GM18499 (cell line): ENCODE results near the gene SLC49A3.
"Not testable (repeated sequence)": the region's sequence is repeated elsewhere in the genome, so short reads cannot be mapped to it uniquely, and the experiment has no call there.

Source experiments
- ATAC-seq: cut with Tn5 transposase; IDR thresholded peaks from one replicate; pipeline ENCODE4 v1.9.1; 2021; ENCODE audit warnings: moderate number of reproducible peaks; ENCODE audit not compliant: insufficient read depth, unreplicated experiment

SLC49A3 gene

DNA sequence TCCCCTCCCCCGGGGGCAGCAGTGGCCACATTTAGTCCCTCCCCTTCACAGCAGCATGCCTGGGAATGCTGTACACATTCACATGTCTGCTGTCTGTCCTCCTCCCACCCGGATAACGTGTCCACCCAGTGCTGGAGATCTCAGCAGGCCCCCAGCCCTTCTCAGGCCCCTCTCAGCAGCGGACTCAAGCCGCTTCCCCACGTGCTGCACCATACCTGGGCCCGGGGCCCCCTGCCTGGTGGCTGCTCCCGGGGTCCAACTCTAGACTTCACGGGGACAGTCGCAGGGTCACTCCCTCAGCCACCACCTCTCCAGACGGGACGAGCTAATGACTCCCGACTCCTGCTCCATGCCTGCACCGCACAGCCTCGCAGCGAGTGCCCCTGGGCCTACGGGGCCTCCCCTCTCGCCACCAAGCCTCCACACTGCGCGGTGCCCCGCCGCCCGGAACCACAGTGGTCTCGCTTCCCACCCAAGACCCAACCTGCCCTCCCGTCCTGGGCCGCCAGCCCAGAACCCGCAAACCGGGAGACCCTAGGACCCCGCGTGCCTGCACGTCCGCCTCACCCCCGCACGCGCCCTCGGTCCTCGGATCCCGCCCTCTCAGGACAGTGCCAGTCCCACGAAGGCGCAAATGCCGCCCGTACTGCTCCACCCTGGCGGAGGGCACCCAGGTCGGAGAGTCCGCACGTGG lies 15.4 kb upstream of the SLC49A3 start:
- no peak for ATAC-seq

DNA sequence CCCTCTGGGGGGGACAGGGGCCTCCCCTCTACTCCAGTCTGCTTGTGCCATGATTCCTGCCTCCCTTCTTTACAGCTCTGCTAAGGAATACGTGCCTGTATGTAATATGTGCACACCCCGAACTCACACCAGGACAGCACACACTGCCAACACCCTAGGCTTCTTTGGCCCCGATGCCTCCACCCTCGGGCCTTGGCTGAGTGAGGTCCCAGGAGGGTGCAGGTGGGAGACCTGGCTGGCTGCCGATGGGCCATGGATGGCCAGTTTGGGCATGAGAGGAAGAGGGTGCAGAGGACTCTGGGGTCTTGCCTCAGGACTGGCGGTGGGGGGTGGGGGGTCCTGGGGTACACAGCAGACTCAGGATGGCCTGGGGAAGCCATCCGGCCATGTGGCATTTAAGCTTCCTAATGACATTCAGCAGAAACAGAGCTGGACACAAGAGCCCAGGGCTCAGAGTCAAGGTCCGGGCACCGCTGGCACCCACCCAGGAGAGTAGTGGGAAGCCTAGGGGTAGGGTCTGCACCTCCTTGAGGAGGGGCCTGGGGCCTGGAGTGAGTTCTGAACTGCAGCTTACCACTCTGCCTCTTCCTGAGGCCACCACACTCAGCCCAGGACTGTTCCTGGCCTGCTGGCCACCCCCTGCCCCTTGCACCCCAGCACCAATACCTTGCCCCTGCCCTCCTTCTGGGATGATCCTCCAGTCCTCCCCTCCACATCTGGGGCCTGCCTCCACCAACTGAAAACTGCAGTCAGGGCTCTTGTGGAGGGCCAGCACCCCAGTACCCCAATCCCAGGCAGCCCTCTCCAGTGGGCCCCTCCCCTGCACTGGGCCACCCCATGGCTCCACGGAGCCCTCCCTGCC lies 14.6 kb upstream of the SLC49A3 start:
- ATAC-seq, result no peak

DNA sequence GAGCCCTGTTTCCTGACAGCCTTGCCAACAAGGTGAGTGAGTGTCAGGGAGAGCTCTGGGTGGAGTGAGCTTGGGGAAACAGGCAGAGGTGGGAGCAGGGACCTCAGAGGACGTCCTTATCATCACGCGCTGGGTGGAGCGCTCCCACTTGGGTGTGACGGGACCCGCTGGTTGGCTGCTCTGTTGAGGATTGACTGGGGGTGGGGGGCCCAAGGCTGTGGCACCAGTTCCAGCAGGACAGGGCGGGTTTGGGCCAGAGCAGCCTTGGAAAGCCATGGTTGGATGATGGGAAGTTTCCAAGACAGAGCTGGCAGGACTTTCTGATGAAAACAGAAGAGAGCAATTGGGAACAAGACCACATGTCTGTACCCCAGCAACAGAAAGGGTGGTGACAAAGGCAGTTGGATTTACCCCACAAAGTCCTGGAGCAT lies 13.7 kb upstream of the SLC49A3 start:
- ATAC-seq, result no peak

DNA sequence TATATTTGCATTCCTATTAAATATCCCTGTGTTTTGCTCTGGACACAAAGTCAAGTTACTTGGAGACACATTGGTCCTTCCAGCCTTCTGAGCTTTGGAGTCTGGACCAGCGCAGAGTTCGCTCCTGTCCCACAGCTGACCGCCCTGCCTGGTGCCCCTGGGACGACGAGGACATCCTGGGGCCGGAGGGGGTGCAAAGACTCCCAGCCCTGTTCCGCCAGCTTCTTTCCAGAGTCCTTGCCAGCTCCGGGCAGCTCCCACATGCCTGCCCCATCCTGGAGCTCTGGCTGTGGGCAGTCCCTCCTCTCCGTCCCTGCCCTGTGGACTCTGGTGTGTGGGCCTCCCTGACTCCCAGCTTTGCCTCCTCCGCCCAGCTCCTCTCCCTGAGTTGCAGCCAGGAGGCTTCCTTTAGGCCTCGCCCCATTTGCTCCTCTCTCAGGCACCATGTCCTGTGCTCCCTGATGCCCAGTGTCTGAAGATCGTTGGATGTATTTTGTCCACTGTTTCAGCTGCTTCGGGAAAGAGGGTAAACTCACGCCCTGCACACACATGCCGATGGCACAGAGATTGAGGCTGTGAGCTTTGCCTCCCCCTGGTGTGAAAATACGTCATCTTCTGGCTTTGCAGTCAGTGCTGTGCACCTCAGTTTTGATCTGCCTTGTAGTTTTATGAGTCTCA lies 11.8 kb upstream of the SLC49A3 start:
- ATAC-seq, result no peak

DNA sequence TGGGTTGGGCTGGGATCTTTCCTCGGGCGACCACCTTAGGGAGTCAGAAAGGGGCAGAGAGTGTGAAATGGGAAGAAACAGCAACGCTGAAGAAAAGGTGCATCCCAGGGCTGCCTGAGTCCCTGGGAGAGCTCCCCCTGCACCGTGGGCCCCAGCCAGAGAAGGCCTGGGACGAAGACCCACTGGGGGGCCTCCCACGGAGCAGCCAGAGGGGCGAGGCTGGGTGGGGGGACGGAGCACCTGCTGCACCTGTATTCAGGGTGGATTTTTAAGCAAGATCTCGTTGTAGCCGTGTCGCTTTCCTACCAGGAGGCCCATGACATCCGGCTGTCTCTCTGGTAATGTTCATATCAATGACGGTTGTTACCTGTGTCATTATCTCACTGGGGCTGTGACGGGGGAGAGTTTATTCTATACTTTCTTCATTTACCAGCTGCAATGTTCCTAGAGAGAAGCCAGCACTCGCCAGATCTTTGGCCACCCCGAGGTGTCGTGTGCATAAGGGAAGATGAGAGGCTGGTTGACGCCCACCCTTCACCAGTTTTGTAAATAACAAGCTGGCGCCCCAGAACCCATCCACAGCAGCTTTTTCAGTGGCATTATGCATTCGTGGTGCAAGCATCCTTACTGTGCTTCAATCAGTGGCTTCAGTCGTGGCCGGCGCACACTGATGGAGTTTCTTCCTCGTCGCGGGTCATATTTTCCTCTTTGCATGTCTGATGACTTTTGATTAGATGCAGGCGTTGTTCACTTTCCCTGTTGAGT lies 11.0 kb upstream of the SLC49A3 start:
- no peak for ATAC-seq

DNA sequence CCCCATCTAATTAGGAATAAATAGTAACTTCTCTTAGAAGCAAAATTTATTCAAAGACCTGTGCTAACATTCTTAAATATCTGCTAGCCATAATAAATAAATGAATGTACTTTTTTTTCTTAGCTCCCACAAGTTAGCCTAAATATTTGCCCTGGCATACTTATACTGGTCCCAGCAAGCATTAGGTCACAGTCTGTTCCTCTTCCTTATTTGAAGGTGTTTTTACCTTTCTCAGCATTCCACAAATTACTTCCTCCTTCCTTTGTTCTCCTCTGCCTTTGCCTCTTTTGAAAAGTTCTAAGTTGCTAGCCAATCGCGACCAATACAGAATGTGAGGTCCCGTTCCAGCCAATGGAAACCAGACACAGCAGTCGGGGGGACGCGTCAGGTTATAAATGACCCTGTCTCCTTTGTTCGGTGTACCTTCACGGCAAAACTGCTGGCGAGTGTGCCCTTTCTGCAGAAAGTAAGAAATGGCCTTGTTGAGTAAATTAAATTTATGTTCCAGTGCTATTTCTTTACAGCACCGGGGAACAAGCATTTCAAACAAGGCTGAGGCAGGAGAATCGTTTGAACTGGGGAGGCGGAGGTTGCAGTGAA lies 5.5 kb upstream of the SLC49A3 start:
- ATAC-seq, result not testable (repeated sequence)

DNA sequence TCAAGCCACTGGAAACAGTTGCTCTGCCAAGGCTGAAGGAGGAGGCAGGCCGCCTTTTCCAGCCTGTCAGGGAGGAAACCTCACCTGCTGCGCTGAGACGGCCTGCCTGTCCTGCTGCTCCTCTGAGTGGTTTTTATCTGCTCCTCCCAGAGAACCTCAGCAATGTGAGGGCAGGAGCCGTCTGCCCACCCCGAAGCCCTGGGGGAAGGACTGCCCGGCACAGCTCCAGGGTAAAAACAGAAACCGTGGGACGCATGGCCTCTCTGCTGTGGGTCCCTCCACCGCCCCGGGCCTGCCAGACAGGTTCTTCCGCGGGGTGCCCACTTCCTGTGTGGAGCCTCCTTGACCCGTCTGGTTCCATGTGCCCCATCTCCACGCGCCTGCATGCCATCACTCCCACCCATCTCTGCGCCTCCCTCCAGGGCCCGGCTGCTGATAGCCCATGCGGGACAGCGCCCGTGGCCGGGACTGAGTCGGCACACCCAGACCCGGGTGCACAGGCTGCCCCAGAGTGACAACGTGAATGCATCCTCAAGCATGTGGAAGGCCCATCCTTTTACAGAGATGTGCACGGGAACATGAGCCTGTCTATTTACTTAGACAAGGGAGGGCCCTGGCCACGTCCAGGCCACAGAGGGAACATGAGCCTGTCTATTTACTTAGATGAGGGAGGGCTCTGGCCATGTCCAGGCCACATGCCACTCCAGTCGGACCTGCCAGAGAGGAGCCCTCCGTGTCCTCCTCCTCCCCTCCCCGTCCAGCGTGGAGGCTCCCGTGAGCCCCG lies 4.0 kb upstream of the SLC49A3 start:
- ATAC-seq, result no peak

DNA sequence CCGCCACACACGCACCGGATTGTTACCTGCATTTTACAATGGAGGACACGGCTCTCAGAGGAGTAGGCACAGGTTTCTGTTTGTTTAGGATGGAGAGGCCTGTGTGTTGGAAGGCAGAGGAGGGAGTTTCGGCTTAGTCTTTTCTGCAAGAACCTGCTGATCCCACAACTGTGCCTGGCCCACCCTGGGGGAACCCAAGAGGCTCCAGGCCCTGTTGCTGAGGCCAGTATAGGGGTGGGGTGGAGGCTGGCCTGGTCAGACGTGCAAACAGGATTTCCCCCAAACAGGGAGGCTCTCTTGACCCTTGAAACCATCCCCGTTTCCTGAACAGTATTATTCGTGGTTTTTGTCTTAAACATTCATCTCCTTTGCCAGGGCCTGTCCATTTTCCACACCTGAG lies 772 bp upstream of the SLC49A3 start:
- ATAC-seq, result no peak

DNA sequence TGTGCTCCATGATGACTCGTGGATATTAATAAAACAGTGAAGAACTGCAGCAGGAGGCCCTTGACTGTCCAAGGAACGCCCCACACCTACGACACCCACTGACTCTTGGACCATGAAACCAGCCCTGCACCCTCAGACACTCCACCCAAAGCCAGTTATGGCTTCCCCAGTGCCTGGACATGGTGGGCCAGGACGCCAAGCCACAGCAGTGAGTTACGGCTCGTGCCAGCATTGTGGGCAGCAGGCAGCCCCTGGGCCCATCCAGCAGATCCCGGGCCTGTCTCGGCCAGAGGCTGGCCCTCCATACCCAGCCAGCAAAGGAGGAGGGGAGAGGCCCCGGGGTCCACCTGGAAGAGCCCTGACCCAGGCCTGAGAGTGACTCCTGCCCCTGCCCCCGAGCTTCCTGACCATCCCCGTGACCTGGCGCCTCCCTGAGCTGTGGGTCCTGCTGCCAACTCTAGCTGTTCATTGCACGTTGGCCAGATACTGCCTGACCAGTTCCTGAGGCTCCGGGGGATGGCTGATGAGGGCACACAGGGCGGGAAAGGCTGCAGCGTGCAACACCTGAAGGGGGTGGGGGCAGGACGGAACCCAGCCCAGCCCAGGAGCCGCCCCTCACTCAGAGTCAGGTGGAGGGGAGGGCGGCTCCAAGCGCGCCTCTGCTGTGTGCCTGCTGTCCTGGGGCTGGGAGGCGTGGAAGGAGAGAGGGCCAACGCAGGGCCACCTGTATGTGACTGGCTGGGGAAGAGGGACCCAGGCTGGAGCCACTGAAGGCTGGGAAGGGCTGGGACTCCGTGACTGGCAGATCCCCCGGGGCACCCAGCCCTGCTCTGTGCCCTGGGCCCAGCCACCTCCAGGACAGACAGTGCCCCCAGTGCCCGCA lies 739 bp downstream of the SLC49A3 start:
- no peak for ATAC-seq

DNA sequence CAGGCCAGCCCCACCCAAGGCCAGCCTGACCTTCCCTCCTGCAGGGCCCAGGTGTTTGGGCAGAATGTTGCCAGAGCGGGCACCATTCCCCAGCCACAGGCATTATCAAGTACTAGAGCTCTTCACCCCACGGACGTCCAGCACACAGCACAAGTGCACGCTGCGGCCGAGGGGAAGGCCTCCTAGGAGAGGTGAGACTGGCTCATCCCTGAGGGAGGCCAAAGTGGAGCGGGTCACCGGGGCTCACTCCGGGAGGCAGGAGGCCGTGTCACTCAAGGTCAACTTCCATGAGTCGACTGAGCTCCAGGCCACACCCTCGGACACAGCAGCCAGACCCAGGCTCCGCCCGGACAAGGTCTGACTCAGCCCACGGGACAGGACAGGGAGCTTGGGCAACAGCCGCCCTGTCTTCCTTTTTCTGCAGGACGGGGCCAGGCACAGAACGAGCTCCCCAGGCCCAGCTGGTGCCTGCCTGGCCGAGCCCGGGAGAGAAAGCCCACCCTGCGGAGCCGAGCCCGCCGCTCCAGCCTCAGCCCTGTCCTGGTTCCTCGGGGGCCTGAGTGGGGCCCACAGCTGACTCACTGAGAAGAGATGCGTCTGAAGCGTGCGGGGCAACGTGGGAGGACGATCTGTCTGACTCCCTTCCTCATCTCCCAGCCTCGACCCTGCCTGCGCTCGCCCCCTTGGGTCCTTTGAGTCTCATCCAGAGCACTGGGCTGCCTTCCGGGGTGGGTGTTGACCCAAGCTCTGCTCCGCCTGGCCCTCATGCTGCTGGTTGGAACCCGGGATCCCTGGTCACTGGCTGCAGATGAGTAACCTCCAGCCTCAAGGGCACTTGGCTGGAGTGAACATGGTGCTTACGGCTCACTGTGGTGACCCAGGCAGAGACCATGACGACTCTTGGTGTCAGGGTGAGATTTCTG lies 1.6 kb downstream of the SLC49A3 start:
- ATAC-seq, result no peak

DNA sequence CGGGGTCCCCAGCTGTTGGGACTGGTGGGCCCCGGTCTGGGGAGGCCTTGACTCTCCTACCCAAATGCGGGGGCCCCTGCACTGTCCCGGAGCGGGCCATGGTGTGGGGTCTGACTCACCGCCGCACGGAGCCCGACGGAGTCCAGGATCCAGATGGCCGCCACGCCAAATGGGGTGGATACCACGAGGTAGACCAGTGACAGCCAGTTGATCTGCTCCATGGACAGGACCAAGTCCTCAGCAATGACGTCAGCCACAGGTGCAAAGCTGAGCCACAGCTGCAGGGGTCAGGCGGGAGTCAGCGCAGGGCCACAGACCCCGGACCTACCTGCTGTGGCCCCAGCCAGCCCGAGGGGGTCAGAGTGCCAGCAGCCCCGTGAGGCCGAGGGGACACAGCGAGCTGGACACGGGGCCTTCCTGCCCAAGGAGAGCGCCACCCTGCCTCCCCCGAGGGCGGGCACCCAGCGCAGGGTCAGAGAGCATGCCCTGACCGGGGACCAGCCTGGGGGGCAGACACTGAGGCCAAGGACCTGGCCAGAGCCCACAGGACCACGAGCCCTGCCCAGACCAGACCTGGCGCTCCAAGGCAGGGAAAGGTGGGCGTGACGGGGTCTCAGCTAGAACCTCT lies 2.4 kb downstream of the SLC49A3 start:
- ATAC-seq, result no peak

DNA sequence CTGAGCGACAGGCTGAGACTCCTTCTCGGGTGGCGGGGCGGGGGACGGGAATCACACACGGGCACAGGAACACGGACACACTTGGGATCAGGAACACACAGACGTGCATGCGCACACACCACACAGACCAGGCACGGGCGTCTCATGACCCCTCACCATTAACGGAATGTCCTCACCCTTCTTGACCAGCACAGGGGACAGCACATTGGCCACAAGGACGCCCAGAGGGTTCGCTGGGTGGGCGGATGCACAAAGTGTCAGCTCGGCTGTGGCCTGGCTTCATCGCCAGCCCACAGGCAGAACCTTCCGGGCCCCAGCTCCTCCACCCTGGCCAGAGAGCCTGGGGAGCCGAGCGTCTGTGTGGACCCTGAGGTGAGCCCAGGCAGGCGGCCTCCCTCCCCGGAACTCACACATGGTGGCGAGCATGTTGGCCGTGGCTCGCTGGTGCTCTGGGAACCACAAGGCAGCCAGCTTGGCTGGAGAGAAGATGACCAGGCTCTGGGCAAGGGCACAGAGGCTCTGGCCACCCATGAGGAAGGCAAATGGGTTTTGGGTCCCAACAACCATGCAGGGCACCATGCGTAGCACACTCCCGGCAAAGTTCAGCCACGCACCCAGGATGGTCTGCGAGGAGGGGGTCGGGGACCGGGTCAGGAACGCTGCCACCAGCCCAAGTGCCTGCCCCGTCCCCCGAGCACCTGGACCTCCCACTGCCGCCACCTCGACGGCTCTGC lies 3.1 kb downstream of the SLC49A3 start:
- no peak for ATAC-seq

DNA sequence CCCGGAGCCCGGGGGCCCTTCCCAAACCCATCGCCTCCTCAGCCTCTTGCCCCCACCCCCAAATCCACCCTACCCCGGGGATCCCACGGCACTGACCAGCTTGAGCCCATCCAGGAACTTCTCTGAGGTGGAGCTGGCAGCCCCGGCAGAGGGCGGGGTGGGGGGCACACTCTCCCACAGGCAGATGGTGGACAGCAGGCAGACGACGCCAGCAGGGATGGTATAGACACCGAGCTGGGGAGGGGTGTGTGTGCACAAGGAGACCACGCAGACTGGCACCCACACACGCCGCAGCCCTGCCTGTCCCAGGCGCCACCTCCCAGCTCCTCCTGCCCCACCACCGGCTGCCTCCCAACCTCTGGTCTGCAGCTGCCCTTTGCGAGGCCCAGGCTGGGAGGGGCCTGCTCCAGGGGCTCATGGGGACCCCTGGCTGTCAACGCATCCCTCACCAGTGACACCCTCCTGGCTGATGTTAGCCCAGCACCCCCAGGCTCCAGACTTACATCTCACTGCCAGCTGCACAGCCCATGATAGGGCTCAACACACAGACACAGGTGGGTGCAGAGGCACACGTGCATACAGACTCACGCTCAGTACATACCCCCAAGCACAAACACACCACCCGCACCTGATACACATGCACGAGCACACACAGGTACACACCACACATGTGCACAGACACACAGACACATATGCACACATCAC lies 4.2 kb downstream of the SLC49A3 start:
- ATAC-seq, result no peak

DNA sequence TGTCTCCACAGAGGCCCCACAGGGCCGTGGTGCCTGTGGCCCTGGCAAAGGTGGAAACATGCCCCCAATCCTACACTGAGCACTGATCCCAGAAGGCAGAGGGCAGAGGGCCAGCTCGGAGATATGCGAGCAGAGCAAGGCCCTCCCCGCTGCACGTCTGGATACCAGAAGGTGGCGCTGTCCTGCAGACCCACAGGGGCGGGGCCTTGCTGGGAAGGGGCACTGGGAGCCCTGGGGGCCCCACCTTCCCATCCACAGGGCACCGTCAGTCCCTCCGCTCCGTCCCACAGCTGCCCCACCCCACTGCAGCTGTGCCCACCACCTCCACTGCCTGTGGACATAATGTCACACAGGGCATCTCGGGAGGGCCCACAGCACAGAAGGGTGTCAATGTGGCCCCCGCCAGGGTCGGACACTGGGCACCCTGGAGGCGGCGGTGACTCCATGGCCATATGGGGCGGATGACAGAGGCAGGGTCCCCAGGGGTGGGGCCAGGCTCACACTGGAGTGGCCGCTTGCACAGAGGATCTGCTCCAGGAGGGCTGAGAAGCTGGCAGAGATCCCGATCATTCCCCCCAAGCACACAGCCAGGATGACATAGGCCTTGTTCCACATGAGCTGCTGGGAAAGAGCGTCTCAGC lies 4.8 kb downstream of the SLC49A3 start:
- ATAC-seq, result no peak

DNA sequence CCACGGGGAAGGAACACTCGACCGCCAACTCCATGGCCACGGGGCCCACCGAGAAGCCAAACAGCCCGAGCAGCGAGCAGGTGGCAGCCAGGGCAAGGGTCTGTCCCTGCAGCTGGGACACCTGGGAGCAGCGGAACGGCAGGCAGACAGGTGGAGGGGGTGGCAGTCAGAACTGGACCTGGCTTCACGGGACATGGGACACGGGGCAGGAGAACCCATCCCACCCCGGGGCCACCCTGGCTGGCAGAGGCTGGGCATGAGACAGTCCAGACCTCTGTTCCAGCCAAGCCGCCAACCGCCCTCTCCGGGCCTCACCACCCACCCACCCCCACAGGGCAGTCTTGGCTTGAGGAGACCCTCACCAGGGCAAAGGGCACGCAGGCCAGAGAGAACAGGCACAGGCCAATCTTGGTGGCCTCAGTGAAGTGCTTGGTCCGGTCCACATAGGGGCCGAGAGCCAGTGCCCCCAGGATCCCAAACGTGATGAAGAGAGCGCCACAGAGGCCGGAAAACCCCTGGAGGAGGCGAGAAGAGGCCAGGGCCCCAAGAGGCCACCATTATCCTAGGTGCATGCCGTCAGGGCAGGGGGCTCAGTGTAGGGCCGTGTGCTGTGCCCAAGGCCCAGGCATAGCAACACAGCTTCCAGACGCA lies 5.6 kb downstream of the SLC49A3 start:
- ATAC-seq, result no peak
